ENCODE results near the gene PLXNA4. TPM values are rescaled to one million over a fixed set of nuclear protein-coding genes. Genes with fewer than 3 reads are reported as not detected.

The PLXNA4 gene
- total and polyA plus RNA-seq, 9 of the 15 experiments (the other 6 are each of a cell fraction or from before 2014, with no cell fraction given): under 0.01 to 0.09 TPM; not detected in 7

- in situ Hi-C loops (cut with MboI): no loop called here
- no peak for FAIRE-seq
- no peaks in the 10 kb centered on the region for H3K4me1 ChIP-seq (replicated peaks in 1 of 2; ENCODE audit: control insufficient read depth in 2 of 2, insufficient read depth in 2 of 2, low read length in 2 of 2)
- H2AFZ ChIP-seq (ENCODE audit: low read depth, low read length): no peak overlapping the region
- H3K9me1 ChIP-seq (ENCODE audit: control insufficient read depth, insufficient read depth, low read length): no peaks in the 10 kb centered on the region
- no peak overlapping the region for H3K27ac ChIP-seq (ENCODE audit: extremely low read depth, low read depth, low read length)
- H3K4me3 ChIP-seq: no peak overlapping the region
- H3K9ac ChIP-seq (ENCODE audit: insufficient read depth in 1 of 2, low read depth in 2 of 2, low read length in 2 of 2): no peak overlapping the region
- no peaks in the 10 kb centered on the region for H3K36me3 ChIP-seq (ENCODE audit: control insufficient read depth, insufficient read depth, low read length)
- intact Hi-C loops (cut with micrococcal nuclease): no loop called here
- no peak overlapping the region for H3K4me2 ChIP-seq (ENCODE audit: insufficient read depth, low read length)
- WGBS (ENCODE audit: insufficient coverage, low coverage, missing lambda C conversion rate): 1% methylated on average over 3 of the region's 3 CpGs
- POLR2A ChIA-PET: no interaction called here
- no peak for ATAC-seq
- CTCF ChIA-PET (ENCODE audit: low intra/inter-chr PET ratio): no interaction called here
- H3K27me3 ChIP-seq (ENCODE audit: control insufficient read depth in 2 of 2, insufficient read depth in 2 of 2, low read length in 2 of 2): 0 out of 5 replicates have a peak, but pooled peaks cover 0 to 5% of the 10 kb centered on the region in 2 experiments
- no peaks in the 10 kb centered on the region for H3K9me3 ChIP-seq (replicated peaks; ENCODE audit: control insufficient read depth, insufficient read depth, low read depth, low read length)
- no TSS peak for BruUV-seq (replicated peaks)
- H3K79me2 ChIP-seq (ENCODE audit: control insufficient read depth, insufficient read depth, low read length): no peaks in the 10 kb centered on the region
- H4K20me1 ChIP-seq (replicated peaks; ENCODE audit: control insufficient read depth, insufficient read depth, low read length): no peaks in the 10 kb centered on the region
- no peak for DNase-seq (ENCODE audit: extremely low read depth in 1 of 4, low spot score in 3 of 4)
- TF ChIP-seq KAT7 (CRISPR knock-in tag; IDR thresholded peaks at IDR 0.05; ENCODE audit: borderline replicate concordance): no peak
- no peak for TF ChIP-seq ZNF79 (CRISPR knock-in tag; IDR thresholded peaks at IDR 0.05; ENCODE audit: low read depth)
- no peak for TF ChIP-seq PATZ1 (CRISPR knock-in tag; IDR thresholded peaks at IDR 0.05; ENCODE audit: borderline replicate concordance)
- TF ChIP-seq HNRNPH1 (optimal IDR thresholded peaks at IDR 0.05; ENCODE audit: low read depth, low read length): no peak
- TF ChIP-seq GABPB1 (CRISPR knock-in tag; IDR thresholded peaks at IDR 0.05): no peak
- TF ChIP-seq SRF (CRISPR knock-in tag; IDR thresholded peaks at IDR 0.05): no peak
- no peak for TF ChIP-seq ARID3A (IDR thresholded peaks at IDR 0.05; ENCODE audit: borderline replicate concordance, low read depth, low read length)
- TF ChIP-seq ETV6 (IDR thresholded peaks at IDR 0.05; ENCODE audit: borderline replicate concordance in 1 of 2, low read depth in 2 of 2, low read length in 1 of 2): no peak
- no peak for TF ChIP-seq ETV6 (CRISPR knock-in tag; IDR thresholded peaks at IDR 0.05; ENCODE audit: borderline replicate concordance)
- TF ChIP-seq RBM17 (IDR thresholded peaks at IDR 0.05; ENCODE audit: borderline replicate concordance, low read depth, low read length): no peak
- no peak for TF ChIP-seq ARHGAP35 (IDR thresholded peaks at IDR 0.05; ENCODE audit: partially characterized antibody)
- no peak for TF ChIP-seq ZNF740 (CRISPR knock-in tag; IDR thresholded peaks at IDR 0.05)
- TF ChIP-seq ZNF740 (tag; IDR thresholded peaks at IDR 0.05): no peak
- TF ChIP-seq RFX5 (IDR thresholded peaks at IDR 0.05; ENCODE audit: low read depth, low read length): no peak
- no peak for TF ChIP-seq NR1H2 (CRISPR knock-in tag; IDR thresholded peaks at IDR 0.05)
- TF ChIP-seq ETV1 (tag; conservative IDR thresholded peaks at IDR 0.05; ENCODE audit: low read depth): no peak
- TF ChIP-seq STAT5B (CRISPR knock-in tag; IDR thresholded peaks at IDR 0.05): no peak
- TF ChIP-seq ZBED1 (IDR thresholded peaks at IDR 0.05): no peak
- no peak for TF ChIP-seq EHMT2 (IDR thresholded peaks at IDR 0.05)
- TF ChIP-seq ILF3 (IDR thresholded peaks at IDR 0.05; ENCODE audit: borderline replicate concordance): no peak
These were observed 196.2 kb downstream of the PLXNA4 start for GRCh38 chr7:132380059-132380458.
